Left lobe of liver (tissue), 2 donors: ENCODE measurements around the gene ANOS1. TPM values are rescaled to one million over a fixed set of nuclear protein-coding genes. Genes with fewer than 3 reads are reported as not detected.
A peak's percentile ranks its signal among the peaks of the same experiment; 100 is the strongest.
"Not testable (repeated sequence)": the region's sequence is repeated elsewhere in the genome, so short reads cannot be mapped to it uniquely, and the experiment has no call there.

Experiments used
- ATAC-seq: fragments of 200-7000 bp; cut with Tn5 transposase; one replicate; pipeline ENCODE4 v1.9.1; 2020; ENCODE audit warnings: mild to moderate bottlenecking, moderate library complexity
- DNase-seq: peaks from one replicate; pipeline ENCODE4 v3.0.0-alpha.2; 2020; ENCODE audit warnings: low spot score
- total RNA-seq: library from RNA; stranded (reverse); gene quantifications from one replicate; pipeline ENCODE4 v1.2.1, GENCODE V29; 2021
- donor health status: DM: no; HTN: no; CAD: no; lungs with moderate emphysema.
- donor health status: DM: no; HTN: yes; CAD: no.

The ANOS1 gene
- 0.25 TPM for total RNA-seq

- DNase-seq (peak; percentile 41), ATAC-seq (peak; percentile 80)
Observed at GRCh38 chrX:8731559-8732395, at the start of gene ANOS1. TSS of gene ANOS1 (minus strand) at chrX:8732137. CDS start at chrX:8732036, 101 bp downstream.

GRCh38 chrX:8773117-8773516 lies 41.2 kb upstream of the ANOS1 start:
- ATAC-seq (no peak), DNase-seq (no peak)

GRCh38 chrX:8760021-8760420 lies 28.1 kb upstream of the ANOS1 start:
- DNase-seq (no peak), ATAC-seq (no peak)

- DNase-seq, ATAC-seq: not testable (repeated sequence)
Observed at GRCh38 chrX:8758706-8759105, 26.8 kb upstream of the ANOS1 start.

- not testable (repeated sequence) for DNase-seq, ATAC-seq
Observed at GRCh38 chrX:8757609-8758389, 25.9 kb upstream of the ANOS1 start.

- DNase-seq (no peak), ATAC-seq (no peak)
Observed at GRCh38 chrX:8755813-8756212, 23.9 kb upstream of the ANOS1 start.

- no peak for ATAC-seq
- no peak for DNase-seq
Observed at GRCh38 chrX:8755116-8755515, 23.2 kb upstream of the ANOS1 start.

- DNase-seq = no peak
- no peak for ATAC-seq
Observed at GRCh38 chrX:8749697-8750096, 17.8 kb upstream of the ANOS1 start.

- peak; percentile 73 for ATAC-seq
- no peak for DNase-seq
Observed at GRCh38 chrX:8748855-8749254, 16.9 kb upstream of the ANOS1 start.

GRCh38 chrX:8743126-8743732 lies 11.3 kb upstream of the ANOS1 start:
- ATAC-seq (peak; percentile 89), DNase-seq (peak; percentile 59)

GRCh38 chrX:8741981-8742380 lies 10.0 kb upstream of the ANOS1 start:
- ATAC-seq = no peak
- DNase-seq = no peak

- no peak for DNase-seq
- ATAC-seq = peak; percentile 74
Observed at GRCh38 chrX:8738588-8739189, 6.8 kb upstream of the ANOS1 start.

- ATAC-seq (no peak), DNase-seq (no peak)
Observed at GRCh38 chrX:8737883-8738282, 5.9 kb upstream of the ANOS1 start.

- ATAC-seq (no peak), DNase-seq (no peak)
Observed at GRCh38 chrX:8730812-8731558, 952 bp downstream of the ANOS1 start.

GRCh38 chrX:8729811-8730210 lies 2.1 kb downstream of the ANOS1 start:
- ATAC-seq (no peak), DNase-seq (no peak)

GRCh38 chrX:8728932-8729535 lies 2.9 kb downstream of the ANOS1 start:
- DNase-seq = no peak
- no peak for ATAC-seq

- ATAC-seq (no peak), DNase-seq (no peak)
Observed at GRCh38 chrX:8726031-8726652, 5.8 kb downstream of the ANOS1 start.

- DNase-seq = no peak
- no peak for ATAC-seq
Observed at GRCh38 chrX:8724300-8724699, 7.6 kb downstream of the ANOS1 start.

- DNase-seq (no peak), ATAC-seq (no peak)
Observed at GRCh38 chrX:8721536-8721935, 10.4 kb downstream of the ANOS1 start.

- no peak for DNase-seq
- ATAC-seq = no peak
Observed at GRCh38 chrX:8720136-8720535, 11.8 kb downstream of the ANOS1 start.
